Measurements from ENCODE around the gene GSG1.

The GSG1 gene

DNA sequence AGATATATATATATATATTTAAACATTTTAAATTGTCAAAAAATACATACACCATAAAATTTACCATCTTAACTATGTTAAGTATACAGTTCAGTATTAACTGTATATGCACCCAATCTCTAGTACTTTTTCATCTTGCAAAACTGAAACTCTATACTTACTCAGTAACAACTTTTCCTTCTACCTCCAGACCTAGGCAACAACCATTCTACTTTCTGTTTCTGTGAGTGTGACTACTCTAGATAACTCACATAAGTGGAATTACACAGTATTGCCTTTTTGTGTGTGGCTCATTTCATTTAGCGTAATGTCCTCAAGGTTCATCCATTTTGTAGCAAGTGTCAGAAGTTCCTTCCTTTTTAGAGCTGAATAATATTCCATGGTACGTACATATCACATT, 51.0 kb downstream of the GSG1 start:
- TF ChIP-seq, protein P1, sequence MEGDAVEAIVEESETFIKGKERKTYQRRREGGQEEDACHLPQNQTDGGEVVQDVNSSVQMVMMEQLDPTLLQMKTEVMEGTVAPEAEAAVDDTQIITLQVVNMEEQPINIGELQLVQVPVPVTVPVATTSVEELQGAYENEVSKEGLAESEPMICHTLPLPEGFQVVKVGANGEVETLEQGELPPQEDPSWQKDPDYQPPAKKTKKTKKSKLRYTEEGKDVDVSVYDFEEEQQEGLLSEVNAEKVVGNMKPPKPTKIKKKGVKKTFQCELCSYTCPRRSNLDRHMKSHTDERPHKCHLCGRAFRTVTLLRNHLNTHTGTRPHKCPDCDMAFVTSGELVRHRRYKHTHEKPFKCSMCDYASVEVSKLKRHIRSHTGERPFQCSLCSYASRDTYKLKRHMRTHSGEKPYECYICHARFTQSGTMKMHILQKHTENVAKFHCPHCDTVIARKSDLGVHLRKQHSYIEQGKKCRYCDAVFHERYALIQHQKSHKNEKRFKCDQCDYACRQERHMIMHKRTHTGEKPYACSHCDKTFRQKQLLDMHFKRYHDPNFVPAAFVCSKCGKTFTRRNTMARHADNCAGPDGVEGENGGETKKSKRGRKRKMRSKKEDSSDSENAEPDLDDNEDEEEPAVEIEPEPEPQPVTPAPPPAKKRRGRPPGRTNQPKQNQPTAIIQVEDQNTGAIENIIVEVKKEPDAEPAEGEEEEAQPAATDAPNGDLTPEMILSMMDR (IDR thresholded peaks at IDR 0.05; ENCODE audit: borderline replicate concordance, control extremely low read depth, extremely low read depth, insufficient read depth, missing control alignments), result no peak
- in situ Hi-C loops (cut with MboI; ENCODE audit: low sequenced_read_pairs, unreplicated experiment), result no loop called here
- DNase-seq (ENCODE audit: low spot score), result no peak

DNA sequence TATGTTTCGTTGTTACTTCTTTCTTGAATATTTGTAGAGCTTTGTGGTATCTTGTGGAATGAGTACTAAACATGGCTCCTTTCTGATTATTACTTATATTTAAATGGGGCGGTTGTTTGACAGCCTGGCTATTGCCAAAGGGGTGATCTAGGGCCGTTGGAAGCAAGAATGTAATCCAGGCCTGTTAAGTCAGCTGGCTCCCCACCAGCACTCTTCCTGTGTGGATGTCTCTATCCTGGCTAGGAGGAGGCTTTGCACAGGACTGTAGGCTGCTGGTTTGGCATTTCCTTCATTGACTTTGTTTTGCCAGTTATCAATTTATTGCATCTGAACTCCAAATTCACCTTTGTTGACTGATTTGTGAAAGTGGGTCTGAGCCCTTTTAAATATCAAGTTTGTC, 53.7 kb downstream of the GSG1 start:
- no peak for DNase-seq (ENCODE audit: low spot score)
- TF ChIP-seq, protein P1 (IDR thresholded peaks at IDR 0.05; ENCODE audit: borderline replicate concordance, control extremely low read depth, extremely low read depth, insufficient read depth, missing control alignments), result no peak
- in situ Hi-C loops (cut with MboI; ENCODE audit: low sequenced_read_pairs, unreplicated experiment), result no loop called here

- in situ Hi-C loops (cut with MboI; ENCODE audit: low sequenced_read_pairs, unreplicated experiment), result no loop called here
- TF ChIP-seq, protein P1 (IDR thresholded peaks at IDR 0.05; ENCODE audit: borderline replicate concordance, control extremely low read depth, extremely low read depth, insufficient read depth, missing control alignments), result no peak
- DNase-seq (ENCODE audit: low spot score), result no peak
Observed at GRCh38 chr12:13046964-13047363, 56.5 kb downstream of the GSG1 start.

GRCh38 chr12:13045816-13046215, 57.7 kb downstream of the GSG1 start:
- TF ChIP-seq, protein P1 (IDR thresholded peaks at IDR 0.05; ENCODE audit: borderline replicate concordance, control extremely low read depth, extremely low read depth, insufficient read depth, missing control alignments), result no peak

GRCh38 chr12:13044906-13045299, 58.6 kb downstream of the GSG1 start:
- in situ Hi-C loops (cut with MboI; ENCODE audit: low sequenced_read_pairs, unreplicated experiment), result no loop called here
- no peak for DNase-seq (ENCODE audit: low spot score)
- TF ChIP-seq, protein P1 (IDR thresholded peaks at IDR 0.05; ENCODE audit: borderline replicate concordance, control extremely low read depth, extremely low read depth, insufficient read depth, missing control alignments), result no peak

More at GRCh38 chr12:13045816-13046215, 57.7 kb downstream of the GSG1 start:
- in situ Hi-C loops (cut with MboI; ENCODE audit: low sequenced_read_pairs, unreplicated experiment), result no loop called here
- no peak for DNase-seq (ENCODE audit: low spot score)

DNA sequence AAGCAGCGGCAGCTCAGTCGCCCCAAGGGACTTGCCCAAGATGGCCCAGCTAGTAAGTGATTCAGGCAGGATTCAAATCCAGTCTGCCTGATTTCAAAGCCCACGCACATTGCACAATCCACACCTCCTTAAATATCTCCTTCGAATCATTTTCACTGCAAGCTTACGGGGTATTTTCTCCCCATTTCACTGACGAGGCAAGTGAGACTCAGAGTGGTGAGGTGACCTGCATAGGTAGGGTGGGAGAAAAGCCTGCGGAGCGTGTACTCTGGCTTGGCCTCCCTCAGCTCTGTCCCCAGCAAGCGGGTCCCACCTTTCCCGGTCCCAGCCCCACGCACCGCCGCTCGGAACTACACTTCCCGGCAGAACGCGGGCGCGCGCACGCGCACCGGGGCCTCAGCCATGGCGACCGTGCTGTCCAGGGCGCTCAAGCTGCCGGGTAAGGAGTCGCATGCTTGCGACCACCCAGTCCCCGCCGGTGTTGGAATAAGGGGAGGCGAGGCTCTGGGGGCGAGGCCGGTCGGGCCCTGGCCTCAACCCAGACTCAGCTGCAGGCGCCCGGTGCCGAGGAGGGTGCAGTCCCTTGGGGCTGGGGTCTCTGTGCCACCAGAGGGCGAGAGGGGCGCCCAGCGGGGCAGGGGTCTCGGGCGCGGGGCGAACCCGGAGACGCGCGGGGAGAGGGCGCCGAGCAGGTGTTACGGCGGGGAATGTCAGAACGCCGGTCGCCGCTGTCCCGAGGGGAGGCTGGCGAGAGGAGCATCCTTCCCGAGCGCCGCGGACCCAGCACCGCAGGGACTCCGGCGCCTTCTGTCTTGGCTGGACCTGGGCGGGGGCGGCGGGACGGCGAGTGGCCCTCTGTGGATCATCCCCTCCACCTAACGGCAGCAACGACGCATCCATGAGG, 59.2 kb downstream of the GSG1 start, which contains the start of gene FAM234B:
TSS of gene FAM234B (plus strand) at position 380 of the 904 bp plus-strand sequence. CDS start at position 403, 23 bp downstream.
- peak; percentile 87 for DNase-seq (ENCODE audit: low spot score)
- in situ Hi-C loops (cut with MboI; ENCODE audit: low sequenced_read_pairs, unreplicated experiment), result no loop called here
- TF ChIP-seq, protein P1 (IDR thresholded peaks at IDR 0.05; ENCODE audit: borderline replicate concordance, control extremely low read depth, extremely low read depth, insufficient read depth, missing control alignments), result peak; percentile 17
